Kidney epithelial cell (primary cell): ENCODE data around the gene FERMT1. TPM values are rescaled to one million over a fixed set of nuclear protein-coding genes. Genes with fewer than 3 reads are reported as not detected.

Experiments used
- DNase-seq: peaks from one replicate; pipeline ENCODE4 v3.0.0-alpha.2; 2010; ENCODE audit warnings: low read depth
- H3K27me3 ChIP-seq: 2 replicates; pipeline ENCODE4 v1.6.0; 2011; ENCODE audit warnings: low read length; ENCODE audit not compliant: control insufficient read depth, insufficient read depth
- H3K36me3 ChIP-seq: 2 replicates; pipeline ENCODE4 v1.5.1; 2011; ENCODE audit warnings: low read length; ENCODE audit not compliant: control insufficient read depth, insufficient read depth
- H3K4me3 ChIP-seq: 2 replicates; pipeline ENCODE4 v1.5.1; 2011; ENCODE audit warnings: low read depth, mild to moderate bottlenecking, control low read depth, low read length
- total RNA-seq: library from RNA; depleted of rRNA; stranded (reverse); fragments of >200 nt; gene quantifications from 2 replicates; pipeline ENCODE4 v1.2.3, GENCODE V29; 2015
- TF ChIP-seq, protein P1 (sequence below): IDR thresholded peaks from 2 replicates; pipeline ENCODE4 v1.5.1; 2011; ENCODE audit warnings: mild to moderate bottlenecking, moderate library complexity, low read length, control low read depth, inconsistent platforms; ENCODE audit not compliant: insufficient read depth, poor library complexity, severe bottlenecking

Gene FERMT1
- total RNA-seq, 1 donor from 2014 or later, result 22.1 TPM

DNA sequence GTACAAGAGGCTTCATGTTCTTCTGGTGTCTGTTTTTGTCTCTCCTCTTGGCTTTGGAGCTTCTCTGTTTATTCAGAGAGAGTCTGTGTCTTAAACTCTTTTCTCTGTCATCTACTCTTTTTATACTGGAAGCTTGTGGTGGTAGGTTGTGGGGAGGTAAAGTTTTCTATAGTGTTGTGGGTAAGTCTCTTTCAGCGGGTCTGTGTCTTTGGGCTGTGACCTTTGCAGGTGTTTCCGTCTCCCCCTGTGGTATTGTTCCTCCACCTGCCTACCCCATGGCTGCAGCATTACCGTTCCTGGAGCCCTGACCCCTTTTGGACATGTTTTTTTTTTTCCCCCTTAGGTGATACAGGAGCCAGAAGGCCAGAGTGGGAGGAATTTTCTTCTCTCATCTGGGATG, 37.9 kb upstream of the FERMT1 start:
- H3K36me3 ChIP-seq, result no peaks in the 10 kb centered on the region
- no peak for DNase-seq
- H3K4me3 ChIP-seq, result no peak overlapping the region
- TF ChIP-seq, protein P1, sequence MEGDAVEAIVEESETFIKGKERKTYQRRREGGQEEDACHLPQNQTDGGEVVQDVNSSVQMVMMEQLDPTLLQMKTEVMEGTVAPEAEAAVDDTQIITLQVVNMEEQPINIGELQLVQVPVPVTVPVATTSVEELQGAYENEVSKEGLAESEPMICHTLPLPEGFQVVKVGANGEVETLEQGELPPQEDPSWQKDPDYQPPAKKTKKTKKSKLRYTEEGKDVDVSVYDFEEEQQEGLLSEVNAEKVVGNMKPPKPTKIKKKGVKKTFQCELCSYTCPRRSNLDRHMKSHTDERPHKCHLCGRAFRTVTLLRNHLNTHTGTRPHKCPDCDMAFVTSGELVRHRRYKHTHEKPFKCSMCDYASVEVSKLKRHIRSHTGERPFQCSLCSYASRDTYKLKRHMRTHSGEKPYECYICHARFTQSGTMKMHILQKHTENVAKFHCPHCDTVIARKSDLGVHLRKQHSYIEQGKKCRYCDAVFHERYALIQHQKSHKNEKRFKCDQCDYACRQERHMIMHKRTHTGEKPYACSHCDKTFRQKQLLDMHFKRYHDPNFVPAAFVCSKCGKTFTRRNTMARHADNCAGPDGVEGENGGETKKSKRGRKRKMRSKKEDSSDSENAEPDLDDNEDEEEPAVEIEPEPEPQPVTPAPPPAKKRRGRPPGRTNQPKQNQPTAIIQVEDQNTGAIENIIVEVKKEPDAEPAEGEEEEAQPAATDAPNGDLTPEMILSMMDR, result no peak
- no peaks in the 10 kb centered on the region for H3K27me3 ChIP-seq

DNA sequence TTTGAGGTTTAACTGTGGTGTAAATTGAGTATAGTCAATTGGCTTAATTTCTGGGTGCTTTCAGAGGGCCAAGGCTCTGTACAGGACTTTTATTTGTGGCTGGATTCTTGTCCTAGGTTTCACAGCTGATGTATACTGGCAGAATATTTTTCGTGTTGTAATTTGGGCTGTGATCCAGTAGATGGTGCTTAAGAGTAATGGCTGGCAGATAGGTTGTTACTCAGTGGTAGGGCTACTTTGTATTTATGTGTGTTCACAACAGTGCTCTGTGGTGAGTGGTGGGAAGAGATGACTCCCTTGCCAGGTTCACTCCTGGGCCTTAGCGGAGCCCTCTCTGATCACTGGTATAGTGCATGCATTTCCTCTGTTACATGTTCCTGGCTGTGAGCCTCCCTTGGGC, 34.5 kb upstream of the FERMT1 start:
- TF ChIP-seq, protein P1, result peak; percentile 24
- Histone ChIP-seq H3K27me3 (no peaks in the 10 kb centered on the region), H3K4me3 (no peak overlapping the region), H3K36me3 (no peaks in the 10 kb centered on the region)
- no peak for DNase-seq

DNA sequence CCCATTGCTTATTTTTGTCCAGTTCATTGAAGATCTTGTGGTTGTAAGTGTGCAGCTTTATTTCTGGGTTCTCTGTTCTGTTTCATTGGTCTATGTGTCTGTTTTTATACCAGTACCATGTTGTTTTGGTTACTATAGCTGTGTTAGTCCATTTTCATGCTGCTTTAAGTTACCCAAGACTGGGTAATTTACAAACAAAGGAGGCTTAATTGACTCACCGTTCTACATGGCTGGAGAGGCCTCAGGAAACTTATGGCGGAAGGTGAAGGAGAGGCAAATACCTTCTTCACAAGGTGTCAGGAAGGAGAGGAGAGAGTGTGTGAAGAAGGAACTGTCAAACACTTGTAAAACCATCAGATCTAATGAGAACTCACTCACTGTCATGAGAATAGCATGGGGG, 29.9 kb upstream of the FERMT1 start:
- H3K27me3 ChIP-seq, result no peaks in the 10 kb centered on the region
- TF ChIP-seq, protein P1, result no peak
- no peak overlapping the region for H3K4me3 ChIP-seq
- no peaks in the 10 kb centered on the region for H3K36me3 ChIP-seq
- DNase-seq, result no peak

DNA sequence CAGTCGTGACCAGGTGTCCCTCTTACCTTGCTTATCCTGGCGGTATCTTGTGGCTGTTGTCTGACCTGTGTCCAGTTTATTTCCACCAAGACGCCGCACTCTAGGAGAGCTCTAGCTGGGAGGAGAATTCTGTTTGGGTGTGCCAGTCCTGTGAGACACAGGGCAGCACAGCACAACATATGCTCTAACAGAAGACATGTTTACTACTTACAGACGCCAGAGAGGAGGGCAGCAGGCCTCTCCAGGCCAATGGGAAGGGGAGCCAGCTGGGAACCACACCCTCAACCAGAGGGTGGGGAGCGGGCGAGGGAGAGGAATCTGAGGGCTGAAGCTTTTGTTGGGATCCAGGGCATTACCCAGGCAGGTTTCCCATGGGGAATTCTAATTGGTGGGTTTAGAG, 25.2 kb upstream of the FERMT1 start:
- DNase-seq, result no peak
- H3K27me3 ChIP-seq, result no peaks in the 10 kb centered on the region
- H3K36me3 ChIP-seq, result no peaks in the 10 kb centered on the region
- H3K4me3 ChIP-seq, result no peak overlapping the region
- TF ChIP-seq, protein P1, result no peak

DNA sequence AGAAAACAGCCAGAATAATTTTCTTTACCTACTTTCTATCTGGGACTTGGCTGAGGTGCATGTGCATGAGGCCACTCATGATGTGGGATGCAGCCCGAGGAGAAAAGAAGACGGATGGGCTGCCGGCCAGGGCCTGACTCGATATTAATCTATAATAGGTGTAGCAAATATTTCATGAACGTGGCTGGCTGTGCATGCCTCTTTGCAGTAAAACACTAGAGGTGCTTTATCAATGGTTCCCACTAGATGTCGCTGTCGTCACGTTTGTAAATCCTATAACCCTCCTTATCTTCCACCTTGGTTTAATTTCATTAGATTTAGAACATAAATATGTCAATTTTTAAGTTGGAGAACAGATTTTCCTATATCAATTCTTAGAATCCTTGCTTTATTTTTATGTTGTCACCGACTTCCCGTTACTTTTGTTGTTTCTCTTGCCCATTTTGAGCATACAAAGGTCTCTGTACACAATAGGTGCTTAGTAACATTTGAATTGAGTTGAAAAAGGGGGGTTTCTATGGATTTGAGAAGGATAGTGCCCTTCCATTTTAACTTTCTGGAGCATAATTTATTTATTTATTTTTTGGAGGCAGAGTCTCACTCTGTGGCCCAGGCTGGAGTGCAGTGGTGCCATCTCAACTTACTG, 19.6 kb upstream of the FERMT1 start:
- no peak for DNase-seq
- Histone ChIP-seq H3K27me3 (no peaks in the 10 kb centered on the region), H3K4me3 (no peak overlapping the region), H3K36me3 (no peaks in the 10 kb centered on the region)
- TF ChIP-seq, protein P1, result peak; percentile 76

DNA sequence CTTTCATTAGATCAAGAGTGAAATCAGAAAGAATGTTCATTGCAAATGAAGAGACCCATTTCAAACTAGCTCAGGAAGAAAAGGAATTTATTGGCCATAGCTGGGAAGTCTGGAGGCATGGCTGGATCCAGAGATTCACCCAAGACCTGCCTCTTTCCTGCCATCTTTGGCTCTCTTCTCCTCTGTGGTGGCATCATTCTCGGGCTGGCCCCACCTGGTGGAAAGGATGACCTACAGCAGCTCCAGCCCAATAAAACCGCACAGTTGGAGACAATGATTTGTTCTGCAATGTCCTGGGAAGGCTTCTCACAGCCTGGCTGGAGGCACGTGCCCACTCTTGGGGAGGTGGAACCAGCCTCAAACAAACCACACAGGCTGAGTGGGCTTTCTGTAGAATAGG, 18.1 kb upstream of the FERMT1 start:
- H3K27me3 ChIP-seq, result no peaks in the 10 kb centered on the region
- DNase-seq, result no peak
- no peak overlapping the region for H3K4me3 ChIP-seq
- no peaks in the 10 kb centered on the region for H3K36me3 ChIP-seq
- TF ChIP-seq, protein P1, result peak; percentile 9
